GM21526 (cell line): Measurements from ENCODE around the gene WIPF2.

Experiments
- ATAC-seq: cut with Tn5 transposase; IDR thresholded peaks from one replicate; pipeline ENCODE4 v1.9.1; 2021; ENCODE audit warnings: moderate library complexity; ENCODE audit not compliant: unreplicated experiment, low FRiP score

Gene WIPF2

DNA sequence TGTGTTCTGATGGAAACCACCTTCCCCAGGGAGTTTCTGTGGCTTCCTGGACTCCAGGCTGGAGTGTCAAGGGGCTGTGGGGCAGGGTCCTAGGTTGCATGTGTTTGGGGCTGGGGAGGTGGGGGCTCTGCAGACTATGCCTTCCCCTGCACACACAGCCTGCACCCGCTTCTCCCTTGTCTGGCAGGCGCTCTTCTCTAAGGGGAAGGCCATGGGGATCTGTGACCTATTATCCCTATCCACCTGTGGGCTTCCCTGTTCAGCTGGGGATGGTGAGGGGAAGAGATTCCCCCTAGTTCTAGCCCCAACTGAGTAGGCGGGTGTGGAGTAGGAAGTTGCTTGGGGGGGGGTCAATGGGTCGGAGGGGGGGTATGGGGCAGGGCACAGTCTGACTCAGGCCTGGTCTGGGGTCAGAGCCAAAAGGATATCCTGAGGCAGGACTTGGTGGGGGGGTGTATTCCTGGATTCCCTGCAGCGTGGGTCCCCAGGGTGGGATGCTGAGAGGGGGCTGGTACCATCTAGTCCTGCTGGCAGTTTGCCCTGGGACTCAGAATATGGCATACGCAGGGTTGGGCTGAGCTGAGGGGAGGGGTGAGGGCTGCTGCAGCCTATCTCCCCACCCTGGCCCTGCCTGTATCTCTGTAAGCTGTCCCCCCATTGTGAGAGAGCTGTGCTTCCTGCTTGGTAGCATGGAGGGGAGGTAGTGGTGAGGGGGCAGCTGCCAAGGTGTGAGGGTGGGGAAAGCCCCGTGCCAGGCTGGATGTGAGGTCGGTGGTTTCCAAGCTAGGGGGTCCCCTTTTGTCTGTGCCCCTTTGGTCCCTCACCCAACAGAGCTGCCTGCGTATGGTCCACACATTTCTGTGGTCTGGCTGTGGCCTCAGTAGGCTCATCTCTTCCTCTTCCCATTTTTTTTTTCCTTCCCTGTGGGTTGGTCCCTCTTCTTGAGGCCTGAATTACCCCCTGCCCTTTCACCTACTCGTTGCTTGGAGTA lies 104.6 kb downstream of the WIPF2 start:
- no peak for ATAC-seq

DNA sequence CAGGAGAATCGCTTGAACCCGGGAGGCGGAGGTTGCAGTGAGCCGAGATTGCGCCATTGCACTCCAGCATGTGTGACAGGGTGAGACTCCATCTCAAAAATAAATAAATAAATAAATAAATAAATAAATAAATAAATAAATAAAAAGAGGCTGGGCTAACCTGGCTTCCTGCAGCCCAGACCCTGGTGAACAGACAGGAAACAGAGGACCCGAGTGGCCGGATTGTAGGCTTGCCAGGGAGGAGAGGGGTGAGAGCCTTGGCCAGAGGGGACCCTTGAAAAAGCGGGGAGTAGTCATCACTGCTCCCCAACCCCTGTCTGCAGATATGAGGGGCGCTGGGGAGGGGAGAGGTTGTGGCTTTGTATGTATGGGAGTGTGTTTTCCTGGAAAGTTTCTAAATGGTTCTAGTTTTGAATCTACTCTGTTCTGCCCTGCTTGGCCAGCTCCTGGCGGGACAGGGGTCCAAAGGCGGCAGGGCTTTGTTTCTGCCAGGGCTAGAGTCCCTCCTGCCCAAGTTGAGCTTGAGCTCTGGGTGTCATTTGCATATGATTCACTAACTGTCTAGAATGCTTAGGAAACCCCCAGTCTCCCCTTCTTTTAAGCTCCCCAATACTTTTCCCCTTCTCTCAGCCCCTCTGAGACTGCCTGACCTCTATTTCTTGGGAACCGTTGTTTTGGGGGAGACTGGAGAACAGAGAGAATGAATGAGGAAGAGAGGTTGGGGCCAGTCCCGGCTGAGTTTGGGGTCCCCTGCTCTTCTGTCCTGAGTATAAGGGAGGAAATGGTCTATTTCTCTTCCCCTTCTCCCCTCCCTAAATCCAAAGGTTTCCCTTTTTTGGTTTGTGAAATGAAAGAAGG lies 106.3 kb downstream of the WIPF2 start:
- ATAC-seq, result no peak

DNA sequence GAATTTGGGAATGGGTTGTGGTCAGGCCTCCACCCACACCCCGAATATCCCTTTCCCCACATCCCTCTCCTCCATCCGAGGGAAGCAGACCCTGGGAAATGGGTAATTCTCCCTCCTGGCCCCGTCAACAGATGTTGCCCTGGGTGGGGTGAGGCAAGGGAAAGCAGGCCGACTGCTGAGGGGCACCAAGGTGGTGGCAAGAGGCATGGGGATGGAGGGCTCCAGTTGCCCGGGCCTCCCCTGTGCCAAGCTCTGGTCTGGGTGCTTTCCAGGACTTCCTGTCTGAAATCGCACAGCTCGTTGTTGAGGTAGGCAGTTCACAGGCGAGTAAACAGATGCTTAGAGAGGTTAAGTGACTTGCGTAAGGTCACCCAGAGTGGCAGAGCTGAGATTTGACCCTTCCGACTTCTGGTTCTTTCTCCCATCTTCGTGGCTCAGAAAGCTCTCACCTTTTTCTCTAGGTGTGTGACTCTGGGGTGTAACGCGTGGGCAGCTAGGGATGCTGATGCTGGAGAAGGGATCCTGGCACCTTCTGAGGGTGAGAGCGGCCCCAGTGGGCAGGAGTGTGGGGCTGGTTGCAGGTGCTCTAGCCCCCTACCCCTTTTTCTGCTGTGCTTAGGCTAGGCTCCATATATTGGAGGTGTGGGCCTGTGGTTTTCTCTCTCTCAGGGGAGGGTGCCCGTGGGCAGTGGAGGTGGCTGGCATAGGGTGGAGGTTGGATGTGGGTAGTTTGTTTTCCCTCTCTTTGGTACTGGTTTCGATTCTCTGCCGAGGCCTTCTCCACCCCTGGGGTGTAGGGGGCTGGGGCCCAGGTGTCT lies 107.1 kb downstream of the WIPF2 start:
- ATAC-seq, result no peak

DNA sequence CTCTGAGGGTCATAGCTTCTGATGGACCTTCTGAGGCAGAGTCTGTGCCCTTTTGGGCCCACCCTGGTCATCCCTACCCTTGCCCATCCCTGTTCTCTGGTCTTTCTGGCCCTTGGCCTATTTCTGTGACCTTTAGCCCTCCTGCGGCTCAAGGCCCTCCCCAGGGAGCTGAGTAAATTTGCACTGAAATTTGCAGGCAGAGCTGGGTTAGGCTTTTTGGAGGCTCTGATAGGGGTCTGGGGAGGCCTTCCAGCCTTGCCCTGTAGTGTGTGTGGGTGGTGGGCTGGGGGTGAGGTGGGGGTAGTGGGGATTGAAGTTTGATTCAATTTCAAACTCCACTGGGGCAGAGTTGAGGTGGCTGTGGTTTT lies 107.7 kb downstream of the WIPF2 start:
- ATAC-seq, result no peak

DNA sequence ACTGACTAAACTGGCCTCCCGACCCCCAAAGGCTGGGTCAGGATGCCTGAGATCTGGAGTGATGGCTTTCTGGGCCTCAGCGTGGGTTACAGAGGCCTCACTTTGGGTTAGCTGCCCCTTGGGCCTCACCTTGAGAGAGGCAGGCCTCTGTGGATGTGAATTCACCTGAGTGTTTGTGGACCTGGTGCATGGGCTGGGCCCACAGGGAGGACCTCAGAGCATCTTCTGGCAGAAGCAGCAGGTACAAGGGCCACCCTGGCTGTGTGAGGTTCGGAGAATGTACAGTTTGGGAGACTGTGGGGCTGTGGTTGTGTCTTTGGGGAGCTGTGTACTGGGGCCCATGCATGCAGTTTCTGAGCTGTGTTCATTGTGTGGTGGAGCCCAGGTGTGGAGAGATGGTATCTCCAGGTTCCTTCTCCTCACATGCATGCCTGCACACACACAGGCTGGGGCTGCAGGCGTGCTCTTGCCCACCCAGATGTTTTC lies 108.2 kb downstream of the WIPF2 start:
- ATAC-seq, result no peak

DNA sequence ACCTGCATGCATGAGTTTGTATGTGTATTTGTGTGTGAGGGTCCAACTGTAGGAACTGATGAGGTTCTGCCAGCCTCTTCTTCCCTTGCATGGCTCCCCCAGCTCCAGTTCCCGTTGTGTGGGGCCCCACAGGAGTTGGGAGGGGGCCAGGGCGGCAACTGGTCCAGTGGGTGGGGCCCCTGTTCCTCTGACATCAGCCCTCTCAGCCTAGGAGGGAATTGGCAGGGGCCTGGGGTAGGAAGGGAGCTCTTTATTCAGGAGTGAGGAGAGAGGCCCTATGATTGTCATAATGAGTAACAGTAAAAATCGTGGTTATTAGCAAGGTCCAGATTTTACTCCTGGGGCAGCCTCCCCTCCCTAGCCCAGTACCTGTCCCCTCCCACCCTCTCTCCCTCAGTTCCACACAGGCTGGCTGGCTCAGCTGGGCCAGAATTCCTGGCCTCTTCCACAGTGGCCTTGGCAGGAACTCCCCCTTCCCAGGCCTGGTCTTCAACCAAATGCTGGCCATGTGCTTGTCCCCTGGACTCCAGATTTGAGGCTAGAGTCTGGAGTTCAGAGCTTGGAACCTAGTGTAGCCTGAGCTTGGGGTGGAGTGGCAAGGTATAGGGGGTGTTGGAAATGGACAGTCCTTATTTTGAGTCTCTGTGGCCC lies 108.8 kb downstream of the WIPF2 start:
- no peak for ATAC-seq

DNA sequence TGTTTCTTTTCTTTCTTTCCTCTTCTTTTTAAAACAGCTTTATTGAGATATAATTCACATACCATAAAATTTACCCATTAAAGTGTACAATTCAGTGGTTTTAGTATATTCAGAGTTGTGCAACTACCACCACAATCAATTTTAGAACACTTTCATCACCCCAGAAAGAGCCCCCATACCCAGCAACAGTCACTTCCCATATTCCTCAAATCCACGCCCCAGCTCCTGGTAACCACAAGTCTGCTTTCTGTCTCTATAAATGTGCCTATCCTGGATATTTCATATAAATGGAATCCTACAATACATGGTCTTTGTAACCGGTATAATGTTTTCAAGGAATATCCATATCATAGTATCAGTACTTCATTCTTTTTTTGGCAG lies 109.3 kb downstream of the WIPF2 start:
- ATAC-seq, result no peak

DNA sequence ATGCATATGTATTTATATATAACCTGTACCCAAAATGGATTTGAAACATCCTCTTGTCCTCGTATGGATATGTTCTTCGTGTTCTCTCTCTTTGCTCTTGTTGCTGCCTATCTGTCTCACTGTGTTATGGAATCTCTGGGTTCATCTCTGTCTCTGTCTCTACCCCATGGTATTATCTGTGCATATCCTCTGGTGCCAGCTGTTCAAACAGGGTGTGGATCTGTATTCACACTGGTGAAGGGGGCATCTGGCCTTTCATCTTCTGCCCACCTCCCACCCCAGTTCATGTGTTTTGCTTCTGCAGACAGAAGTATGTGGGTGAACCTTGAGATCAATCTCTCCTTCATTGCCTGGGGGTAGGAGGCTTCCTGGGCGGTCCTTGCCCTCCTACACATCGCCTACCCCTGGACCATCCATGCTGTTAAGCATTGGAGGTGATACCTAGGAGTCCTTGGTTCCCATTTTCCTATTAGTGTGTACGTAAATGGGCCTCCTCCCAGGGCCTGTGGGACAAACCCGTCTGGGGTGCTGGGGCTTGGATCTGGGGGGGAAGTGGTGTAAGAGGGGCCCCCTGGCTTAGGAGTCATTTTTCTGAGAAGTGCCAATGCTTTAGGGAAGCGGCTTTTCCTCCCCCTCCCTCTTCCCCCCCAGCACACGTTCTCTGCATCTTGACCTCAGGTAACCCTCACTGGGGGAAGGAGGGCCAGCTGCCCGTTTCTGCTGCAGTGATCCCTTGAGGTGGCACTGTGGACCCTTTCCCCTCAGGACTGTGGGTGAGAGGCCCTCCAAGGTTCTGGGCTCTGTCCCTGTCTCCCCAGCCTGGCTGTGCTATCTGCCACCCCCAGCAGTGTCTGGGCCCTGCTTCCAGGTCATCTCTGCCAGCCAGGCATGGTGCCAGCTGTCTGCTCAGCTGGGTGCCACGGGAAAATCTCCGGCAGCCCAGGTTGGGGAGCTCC lies 111.0 kb downstream of the WIPF2 start:
- ATAC-seq, result no peak

DNA sequence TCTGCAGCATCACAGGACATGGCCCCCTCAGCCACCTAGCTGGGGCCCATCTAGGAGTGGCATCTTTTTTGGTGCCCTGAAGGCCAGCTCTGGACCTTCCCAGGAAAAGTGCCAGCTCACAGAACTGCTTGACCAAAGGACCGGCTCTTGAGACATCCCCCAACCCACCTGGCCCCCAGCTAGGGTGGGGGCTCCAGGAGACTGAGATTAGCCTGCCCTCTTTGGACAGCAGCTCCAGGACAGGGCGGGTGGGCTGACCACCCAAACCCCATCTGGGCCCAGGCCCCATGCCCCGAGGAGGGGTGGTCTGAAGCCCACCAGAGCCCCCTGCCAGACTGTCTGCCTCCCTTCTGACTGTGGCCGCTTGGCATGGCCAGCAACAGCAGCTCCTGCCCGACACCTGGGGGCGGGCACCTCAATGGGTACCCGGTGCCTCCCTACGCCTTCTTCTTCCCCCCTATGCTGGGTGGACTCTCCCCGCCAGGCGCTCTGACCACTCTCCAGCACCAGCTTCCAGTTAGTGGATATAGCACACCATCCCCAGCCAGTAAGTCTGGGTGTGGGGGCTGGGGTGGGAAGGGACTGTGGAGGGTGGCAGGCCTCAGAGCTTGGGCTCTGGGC lies 111.9 kb downstream of the WIPF2 start:
- ATAC-seq, result no peak

DNA sequence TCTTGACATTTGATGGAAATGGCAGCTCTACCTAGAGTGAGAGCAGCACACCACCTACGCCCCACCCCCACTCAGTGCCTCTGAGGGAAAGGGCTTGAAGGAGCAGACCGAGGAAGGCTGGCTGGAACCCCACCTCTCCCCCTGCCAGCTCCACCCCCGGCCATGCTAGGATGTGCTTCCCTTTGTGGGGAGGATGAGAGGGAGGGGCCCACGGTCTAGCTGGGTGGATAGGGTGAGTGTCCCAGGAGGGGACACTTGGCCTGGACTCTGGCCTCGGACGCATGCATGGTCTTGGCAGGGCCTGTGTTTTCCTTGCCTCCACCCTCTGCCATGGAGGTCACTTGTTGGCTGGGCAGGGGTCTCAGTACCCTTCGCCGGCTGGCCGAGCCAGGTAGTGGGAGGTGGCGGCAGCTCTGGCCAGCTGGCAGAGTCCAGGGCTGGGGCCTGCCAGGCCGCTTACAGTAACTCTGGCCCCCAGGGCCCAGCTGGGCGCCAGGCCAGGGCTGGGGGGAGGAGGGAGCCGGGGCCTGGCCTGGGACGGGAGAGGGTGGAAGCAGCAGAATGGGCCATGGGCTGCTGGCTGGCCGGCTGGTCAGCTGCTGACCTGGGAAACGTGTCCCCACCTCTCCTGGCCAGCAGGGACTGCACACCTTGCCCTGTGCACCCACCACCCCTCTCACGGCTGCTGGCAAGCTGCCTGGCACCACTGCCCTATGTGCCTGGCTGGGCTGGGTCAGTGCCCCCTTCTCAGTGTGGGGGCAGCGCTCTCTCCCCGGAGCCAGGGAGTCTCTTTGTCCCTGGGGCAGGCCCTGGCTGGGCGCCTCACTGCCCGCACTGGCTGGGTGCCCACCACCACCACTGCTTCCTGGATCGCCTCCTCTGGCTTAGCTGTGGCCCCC lies 112.9 kb downstream of the WIPF2 start:
- ATAC-seq, result no peak
